CD4-positive, alpha-beta T cell treated with Interleukin-10 for 1 hour (primary cell): ENCODE results near the gene PRDM16.

Experiments used
- DNase-seq: peaks from one replicate; pipeline ENCODE4 v3.0.0-alpha.2; 2020

PRDM16 gene

GRCh38 chr1:3033040-3033789 is 35.8 kb upstream of the PRDM16 start:
- peak; percentile 57 for DNase-seq

GRCh38 chr1:3033790-3034090 is 35.3 kb upstream of the PRDM16 start:
- DNase-seq = no peak

- DNase-seq = no peak
Measured at GRCh38 chr1:3034162-3034561, 34.8 kb upstream of the PRDM16 start.

- DNase-seq = no peak
Measured at GRCh38 chr1:3034728-3035562, 34.1 kb upstream of the PRDM16 start.

- no peak for DNase-seq
Measured at GRCh38 chr1:3035563-3036446, 33.2 kb upstream of the PRDM16 start.

GRCh38 chr1:3036447-3037280 is 32.3 kb upstream of the PRDM16 start:
- no peak for DNase-seq

GRCh38 chr1:3037281-3038040 is 31.5 kb upstream of the PRDM16 start:
- no peak for DNase-seq

- no peak for DNase-seq
Measured at GRCh38 chr1:3038113-3038551, 30.9 kb upstream of the PRDM16 start.

- no peak for DNase-seq
Measured at GRCh38 chr1:3038571-3039181, 30.3 kb upstream of the PRDM16 start.

- DNase-seq = no peak
Measured at GRCh38 chr1:3040004-3040403, 29.0 kb upstream of the PRDM16 start.

- DNase-seq = no peak
Measured at GRCh38 chr1:3042481-3042880, 26.5 kb upstream of the PRDM16 start.

- no peak for DNase-seq
Measured at GRCh38 chr1:3049164-3049563, 19.8 kb upstream of the PRDM16 start.

- DNase-seq = no peak
Measured at GRCh38 chr1:3049905-3050304, 19.1 kb upstream of the PRDM16 start.

- no peak for DNase-seq
Measured at GRCh38 chr1:3050603-3051002, 18.4 kb upstream of the PRDM16 start.

GRCh38 chr1:3051270-3052268 is 17.4 kb upstream of the PRDM16 start:
- DNase-seq = no peak

- no peak for DNase-seq
Measured at GRCh38 chr1:3052501-3052900, 16.5 kb upstream of the PRDM16 start.

- DNase-seq = no peak
Measured at GRCh38 chr1:3053366-3053980, 15.5 kb upstream of the PRDM16 start.

GRCh38 chr1:3053986-3054385 is 15.0 kb upstream of the PRDM16 start:
- no peak for DNase-seq

- DNase-seq = no peak
Measured at GRCh38 chr1:3054474-3054873, 14.5 kb upstream of the PRDM16 start.
